Stimulated activated CD4-positive, alpha-beta T cell treated with anti-CD3 and anti-CD28 coated beads, Interleukin-1b, Interleukin-23, amount 100 ng/mL, for 24 hours (primary cell): Measurements from ENCODE around the gene WDR62.
"Not testable (repeated sequence)": the region's sequence is repeated elsewhere in the genome, so short reads cannot be mapped to it uniquely, and the experiment has no call there.

Experiments used
- DNase-seq, 4 experiments: peaks; one replicate each; pipeline ENCODE4 v3.0.0-alpha.2; 2020; ENCODE audit warnings: low read depth in 4 of 4, low spot score in 1 of 4

WDR62 gene

GRCh38 chr19:36032251-36033104, 22.2 kb upstream of the WDR62 start, which contains the start of gene CLIP3:
Gene CLIP3, minus strand, starts transcription at chr19:36032873. Its CDS starts 516 bp downstream, at chr19:36032357.
- peak in 2 of 4 experiments; percentile 21 for DNase-seq

GRCh38 chr19:36040495-36040894, 14.2 kb upstream of the WDR62 start:
- no peak for DNase-seq

- not testable (repeated sequence) for DNase-seq
Observed at GRCh38 chr19:36041092-36041491, 13.6 kb upstream of the WDR62 start.

- DNase-seq = no peak
Observed at GRCh38 chr19:36041831-36042230, 12.9 kb upstream of the WDR62 start.

GRCh38 chr19:36043952-36044351, 10.7 kb upstream of the WDR62 start:
- DNase-seq = no peak

GRCh38 chr19:36046443-36047050, 8.2 kb upstream of the WDR62 start:
- DNase-seq = no peak

GRCh38 chr19:36047835-36048234, 6.9 kb upstream of the WDR62 start:
- DNase-seq = no peak

GRCh38 chr19:36049080-36049698, 5.5 kb upstream of the WDR62 start:
- DNase-seq = no peak

GRCh38 chr19:36051236-36051635, 3.5 kb upstream of the WDR62 start:
- DNase-seq = no peak

GRCh38 chr19:36051637-36052036, 3.1 kb upstream of the WDR62 start:
- no peak for DNase-seq

GRCh38 chr19:36054119-36054732, 471 bp upstream of the WDR62 start, which contains the start of gene THAP8:
Gene THAP8, minus strand, starts transcription at chr19:36054285. Its CDS starts 68 bp downstream, at chr19:36054217.
- DNase-seq = peak; percentile 95 to 100 (median 99)

GRCh38 chr19:36058481-36059179, 3.9 kb downstream of the WDR62 start:
- DNase-seq = no peak

GRCh38 chr19:36059180-36059910, 4.6 kb downstream of the WDR62 start:
- DNase-seq = no peak

- no peak for DNase-seq
Observed at GRCh38 chr19:36060430-36060829, 5.7 kb downstream of the WDR62 start.

GRCh38 chr19:36061367-36061766, 6.7 kb downstream of the WDR62 start:
- DNase-seq = no peak

GRCh38 chr19:36064826-36065225, 10.1 kb downstream of the WDR62 start:
- DNase-seq = no peak

- no peak for DNase-seq
Observed at GRCh38 chr19:36067681-36068080, 13.0 kb downstream of the WDR62 start.

GRCh38 chr19:36068810-36069499, 14.3 kb downstream of the WDR62 start:
- DNase-seq = not testable (repeated sequence)

- DNase-seq = no peak
Observed at GRCh38 chr19:36072081-36072480, 17.4 kb downstream of the WDR62 start.
